NCI-H1436 (cell line): ENCODE results near the gene GAPT.

ENCODE experiments used
- DNase-seq: peaks from one replicate; lab custom pipeline; 2025; lab: John Stamatoyannopoulos, UW

Gene GAPT

DNA sequence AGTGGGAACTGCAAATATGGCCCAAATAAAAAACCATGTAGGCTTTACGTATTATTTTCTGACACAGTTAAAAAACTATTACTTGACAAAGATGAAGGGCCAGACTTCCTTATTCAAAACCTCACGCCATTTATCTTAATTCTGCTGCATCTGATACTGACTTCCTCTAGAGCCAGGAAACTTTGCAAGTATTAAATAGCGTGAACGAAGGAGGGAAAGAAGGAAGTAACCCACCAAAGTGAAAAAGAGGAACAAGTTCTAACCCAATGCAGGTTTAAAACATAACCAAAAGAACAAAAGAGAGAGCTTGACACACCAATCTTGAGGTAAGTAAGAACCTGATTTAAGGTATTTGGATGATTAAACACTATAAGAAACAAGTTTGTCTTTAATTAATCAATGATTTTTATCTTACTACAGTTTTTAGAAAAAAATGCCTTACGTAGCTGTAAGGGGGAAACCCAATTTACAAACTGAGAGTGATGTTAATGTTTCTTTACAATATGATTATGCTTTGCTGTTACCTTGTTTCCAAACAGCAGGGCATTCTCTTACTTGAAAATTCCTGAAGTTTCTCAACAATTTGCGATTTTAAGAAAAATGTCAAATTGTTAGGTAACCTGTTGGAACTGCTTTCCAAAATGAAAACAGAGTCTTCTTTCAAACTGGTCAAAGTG, at the start of gene GAPT:
TSS of gene GAPT (plus strand) at position 220 of the 677 bp plus-strand sequence. CDS start 3,102 bp downstream, outside the sequence.
- DNase-seq, result no peak

GRCh38 chr5:58444805-58445204, 46.4 kb upstream of the GAPT start:
- no peak for DNase-seq

DNA sequence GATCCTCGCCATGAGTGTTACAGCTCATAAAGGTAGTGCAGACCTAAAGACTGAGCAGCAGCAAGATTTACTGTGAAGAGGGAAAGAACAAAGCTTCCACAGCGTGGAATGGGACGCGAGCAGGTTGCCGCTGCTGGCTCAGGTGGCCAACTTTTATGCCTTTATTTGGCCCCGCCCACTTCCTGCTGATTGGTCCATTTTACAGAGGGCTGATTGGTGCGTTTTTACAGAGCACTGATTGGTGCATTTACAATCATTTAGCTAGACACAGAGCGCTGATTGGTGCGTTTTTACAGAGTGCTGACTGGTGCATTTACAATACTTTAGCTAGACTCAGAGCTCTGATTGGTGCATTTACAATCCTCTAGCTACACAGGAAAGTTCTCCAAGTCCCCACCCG, 45.2 kb upstream of the GAPT start:
- DNase-seq, result no peak

DNA sequence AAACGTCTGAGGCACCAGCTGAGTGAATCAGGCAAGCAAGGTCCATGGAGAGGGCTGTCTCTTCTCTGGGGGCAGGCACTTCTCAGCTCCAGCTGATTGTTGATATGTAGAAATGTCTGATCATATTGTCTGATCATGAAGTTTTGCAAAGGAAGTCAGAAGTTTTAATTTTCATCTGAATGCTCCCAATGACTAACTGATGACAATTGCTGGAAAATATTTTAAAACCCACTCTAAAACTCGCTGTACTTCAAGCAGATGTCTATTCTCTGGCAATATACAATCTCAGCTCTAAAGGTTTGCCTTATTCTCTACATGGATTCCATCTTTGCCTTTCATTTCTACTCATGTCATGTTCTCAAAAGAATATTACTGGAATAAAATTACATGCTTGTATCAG, 44.0 kb upstream of the GAPT start:
- no peak for DNase-seq

DNA sequence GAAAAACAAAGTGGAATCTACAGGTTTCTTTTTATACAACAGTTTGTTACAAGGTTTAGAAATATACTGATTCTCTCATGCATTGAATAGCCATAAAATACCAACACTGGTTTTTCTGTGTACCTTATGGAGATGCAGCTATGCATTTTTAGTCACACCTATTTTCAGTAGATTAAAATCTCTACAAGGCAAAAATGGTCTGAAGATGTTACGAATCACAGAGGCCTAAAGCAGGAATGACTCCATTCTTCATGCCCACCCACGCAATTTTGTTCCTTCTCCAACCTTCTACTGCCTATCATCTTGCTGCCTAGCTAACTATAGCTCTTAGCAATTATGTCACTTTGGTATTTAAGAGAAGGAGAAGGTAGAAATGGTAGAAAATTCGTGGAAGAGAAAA, 41.2 kb upstream of the GAPT start:
- DNase-seq, result no peak

GRCh38 chr5:58450811-58451629, 40.2 kb upstream of the GAPT start:
- no peak for DNase-seq

- no peak for DNase-seq
Measured at GRCh38 chr5:58451732-58452565, 39.3 kb upstream of the GAPT start.

DNA sequence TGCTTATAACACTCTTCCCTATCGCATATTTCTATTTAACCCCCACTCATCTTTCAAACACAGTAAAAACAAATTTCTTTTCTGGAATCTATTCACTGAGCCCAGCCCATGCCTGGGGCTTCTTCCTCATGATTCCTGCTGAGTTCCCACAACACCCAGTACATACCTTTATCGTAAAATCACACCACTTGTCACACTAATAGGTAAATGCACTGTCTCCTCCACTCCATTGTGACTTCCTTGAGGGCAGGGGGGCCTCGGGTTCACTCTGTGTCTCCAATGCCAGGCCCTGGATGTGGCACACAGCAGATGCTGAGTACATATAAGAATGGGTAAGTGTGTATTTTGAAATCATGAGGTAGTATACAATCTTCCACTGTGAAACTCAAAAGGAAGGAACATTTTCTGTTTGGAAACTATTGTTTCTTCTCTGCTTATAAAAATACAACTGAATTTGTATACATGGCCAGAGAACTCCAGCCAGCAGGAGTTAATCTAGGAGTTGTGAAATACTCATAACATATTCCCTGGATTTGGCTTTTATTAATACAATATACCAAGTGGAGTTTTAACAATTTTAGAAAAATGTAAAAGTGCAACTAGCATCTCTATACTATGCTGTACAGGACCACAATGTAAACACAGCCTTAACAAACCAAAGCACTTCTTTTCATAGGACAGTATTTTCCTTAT, 38.5 kb upstream of the GAPT start:
- DNase-seq, result no peak

- DNase-seq, result no peak
Measured at GRCh38 chr5:58453306-58453705, 37.9 kb upstream of the GAPT start.

DNA sequence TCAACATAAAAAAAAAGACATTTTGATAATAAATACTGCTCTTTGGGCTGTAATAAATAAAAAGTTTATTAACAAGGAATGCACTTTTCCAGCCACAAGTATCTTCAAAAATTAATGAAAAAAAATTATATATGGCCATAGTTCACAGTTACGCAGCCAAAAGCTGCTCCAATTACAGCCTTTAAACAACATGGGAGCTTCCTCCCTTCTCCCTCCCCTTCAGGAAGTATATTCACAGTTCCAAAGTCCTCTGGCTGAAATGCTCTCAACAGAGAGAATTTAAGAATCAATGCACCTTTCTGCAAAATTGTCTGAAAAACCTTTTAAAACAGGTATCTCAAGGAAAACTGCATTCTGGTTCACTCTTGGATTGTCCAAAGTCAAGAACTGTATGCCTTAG, 37.2 kb upstream of the GAPT start:
- DNase-seq, result no peak

DNA sequence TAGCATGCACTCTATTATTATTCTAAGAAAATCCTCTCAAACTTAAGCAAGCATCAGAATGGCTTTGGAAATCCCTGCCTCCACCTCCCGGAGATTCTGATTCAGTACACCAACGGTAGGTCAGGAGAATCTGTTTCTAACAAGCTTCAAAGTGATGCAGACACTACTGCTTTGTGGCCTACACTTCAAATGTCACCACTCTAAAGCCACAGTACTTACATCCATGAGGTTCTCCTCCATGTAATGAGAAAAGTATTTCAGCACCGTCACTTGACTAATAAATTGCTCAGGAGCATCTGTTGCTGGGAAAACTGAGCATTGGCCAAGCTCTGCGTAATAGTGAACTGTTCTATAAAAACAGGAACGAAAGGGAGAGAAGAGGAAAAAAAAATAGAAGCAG, 36.2 kb upstream of the GAPT start:
- DNase-seq, result no peak

DNA sequence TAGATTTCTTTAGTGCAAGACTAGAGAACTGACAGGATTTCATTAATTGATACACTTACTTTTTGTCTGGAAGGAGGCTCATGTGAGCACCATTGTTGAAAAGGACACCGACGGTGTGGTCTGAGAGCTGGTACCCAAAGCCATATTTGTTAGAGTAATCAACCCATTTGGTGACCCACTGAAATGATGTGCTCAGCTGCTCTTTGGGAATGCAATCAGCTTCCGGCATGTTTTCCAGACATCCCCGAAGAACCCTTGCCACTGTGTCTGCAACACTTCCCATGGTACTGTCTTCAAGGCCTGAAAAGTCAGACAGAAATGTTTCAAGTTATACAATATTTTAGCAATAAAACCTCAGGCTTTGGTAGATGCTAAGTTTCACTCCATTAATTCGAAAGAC, 35.8 kb upstream of the GAPT start:
- no peak for DNase-seq

GRCh38 chr5:58456026-58456425, 35.2 kb upstream of the GAPT start:
- no peak for DNase-seq

GRCh38 chr5:58456486-58456885, 34.7 kb upstream of the GAPT start:
- DNase-seq, result no peak

DNA sequence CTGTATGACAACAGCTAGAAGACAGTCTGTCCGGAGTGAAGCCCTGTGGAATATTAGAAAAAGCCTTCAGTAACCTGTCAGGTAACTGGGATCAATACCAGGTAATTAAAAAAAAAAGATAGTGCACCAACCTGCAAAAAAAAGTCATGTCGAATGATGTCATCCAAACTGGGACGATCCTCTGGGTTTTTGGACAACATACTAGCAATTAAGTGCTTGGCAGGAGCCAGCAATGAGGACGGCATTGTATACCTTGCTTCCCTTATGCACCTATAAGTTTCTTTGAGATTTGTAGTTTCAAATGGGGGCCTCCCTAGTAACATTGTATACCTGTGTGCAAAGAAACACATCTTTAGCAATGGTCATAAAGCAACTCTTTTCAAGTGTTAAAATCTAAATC, 34.2 kb upstream of the GAPT start:
- no peak for DNase-seq

- DNase-seq, result no peak
Measured at GRCh38 chr5:58458141-58458742, 33.0 kb upstream of the GAPT start.

GRCh38 chr5:58458743-58459145, 32.5 kb upstream of the GAPT start:
- no peak for DNase-seq

DNA sequence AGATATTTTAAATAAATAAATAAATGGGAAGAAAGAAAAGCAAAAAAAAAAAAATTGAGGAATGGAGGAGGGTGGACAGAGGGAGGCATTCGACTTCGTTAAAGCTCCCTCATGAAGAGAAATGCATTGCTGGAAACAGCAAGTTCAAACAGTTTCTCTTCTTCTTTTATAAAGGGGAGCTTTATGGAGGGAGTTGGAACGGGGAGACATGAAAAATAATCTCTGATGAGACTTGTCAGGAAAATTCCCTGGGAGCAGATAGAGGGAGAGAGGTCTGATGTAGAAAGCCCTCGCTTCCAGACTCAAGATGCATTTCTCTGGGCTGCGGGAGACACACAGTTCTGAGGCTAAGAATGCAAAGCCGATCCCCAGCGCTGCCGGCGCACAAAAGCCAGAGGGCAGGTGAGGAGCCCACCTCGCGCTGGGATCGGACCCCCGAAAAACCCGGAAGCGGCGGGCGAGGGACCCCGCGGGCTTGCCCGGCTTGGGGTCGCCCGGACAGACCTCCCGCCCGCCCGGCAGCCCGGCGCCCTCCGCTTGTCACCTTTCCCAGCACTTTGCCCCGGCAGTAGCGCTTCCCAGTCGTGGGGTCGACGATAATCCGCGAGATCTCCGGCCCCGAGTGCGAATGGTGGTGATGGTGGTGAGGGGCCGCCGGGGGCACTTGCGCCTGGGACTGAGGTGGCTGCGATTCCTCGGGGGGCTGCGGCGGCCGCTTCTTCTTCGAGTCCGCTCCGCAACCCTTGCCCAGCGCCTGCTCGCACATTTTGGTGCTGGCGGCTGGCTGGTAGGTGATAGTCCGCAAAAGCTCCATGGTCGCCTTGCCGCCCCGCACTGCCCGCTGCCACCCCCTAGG, 31.9 kb upstream of the GAPT start:
- no peak for DNase-seq

GRCh38 chr5:58460002-58460731, 31.1 kb upstream of the GAPT start, which contains the start of gene PLK2:
Gene PLK2 (minus strand): TSS chr5:58460086. CDS start chr5:58459959, 127 bp downstream.
- no peak for DNase-seq

DNA sequence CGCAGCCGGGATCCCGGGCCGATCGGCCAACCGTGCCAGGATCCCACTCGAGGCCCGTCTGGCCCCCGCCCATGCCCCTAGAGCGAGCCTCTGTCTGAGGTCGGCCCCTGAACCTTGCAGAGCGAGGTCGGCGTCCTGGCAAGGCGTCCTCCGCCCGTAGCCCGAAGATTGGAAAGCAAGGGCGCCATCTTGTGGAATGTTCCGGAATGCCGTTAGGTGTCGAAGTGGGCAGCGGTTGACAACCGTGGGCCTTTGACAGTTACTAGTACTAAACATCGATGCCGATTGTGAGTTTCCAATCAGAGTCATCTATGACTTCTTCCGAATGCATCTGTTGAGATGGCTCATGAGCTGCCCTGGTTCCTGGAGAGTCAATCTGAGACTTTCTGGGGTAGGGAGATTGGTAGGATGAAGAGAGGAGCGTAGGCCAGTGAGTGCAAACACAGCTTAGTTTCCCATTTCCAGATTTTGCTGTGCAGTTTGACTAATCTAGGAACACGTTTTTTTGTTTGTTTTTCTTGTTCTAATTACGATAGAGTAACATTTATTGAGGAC, 30.4 kb upstream of the GAPT start:
- DNase-seq, result peak; percentile 33
